ENCODE data around the gene MAP4K4.

- TF ChIP-seq CTCF (conservative IDR thresholded peaks at IDR 0.05; ENCODE audit: low read depth, low read length) (no peak), EZH2phosphoT487 (IDR thresholded peaks at IDR 0.05; ENCODE audit: borderline replicate concordance, low read length) (no peak), EZH2 (IDR thresholded peaks at IDR 0.05; ENCODE audit: low read length, unreplicated experiment) (no peak)
These were observed 9.2 kb upstream of the MAP4K4 start for GRCh38 chr2:101688261-101688660.

Data from PC-3 (cell line).